ENCODE measurements around the gene WDR5.
A peak's percentile ranks its signal among the peaks of the same experiment; 100 is the strongest.

WDR5 gene

DNA sequence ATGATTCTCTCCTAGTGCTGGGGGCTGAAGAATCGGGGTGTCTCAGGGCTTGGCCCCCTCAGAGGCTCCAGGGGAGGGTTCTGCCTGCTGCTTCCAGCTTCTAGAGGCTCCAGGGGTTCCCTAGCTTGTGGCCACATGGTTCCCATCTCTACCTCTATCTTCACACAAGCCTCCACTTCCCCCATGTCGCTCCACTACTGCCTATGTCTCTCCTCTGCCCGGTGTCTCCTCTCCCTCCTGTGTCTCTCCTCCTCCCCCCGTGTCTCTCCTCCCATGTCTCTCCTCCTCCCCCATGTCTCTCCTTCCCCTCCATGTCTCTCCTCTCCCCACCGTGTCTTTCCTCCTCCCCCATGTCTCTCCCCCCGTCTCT is 40.7 kb downstream of the WDR5 start (continued):
- TF ChIP-seq GLIS2 (tag by site-specific recombination; IDR thresholded peaks at IDR 0.05) (peak; percentile 79), ZNF664 (tag by site-specific recombination; IDR thresholded peaks at IDR 0.05) (no peak), SP3 (tag by site-specific recombination; IDR thresholded peaks at IDR 0.05) (peak; percentile 20; the same call in 1 of the 2 replicates), ZSCAN5A (tag by site-specific recombination; IDR thresholded peaks at IDR 0.05) (no peak), ZNF302 (tag by site-specific recombination; IDR thresholded peaks at IDR 0.05; ENCODE audit: low read depth) (no peak), KLF10 (tag by site-specific recombination; IDR thresholded peaks at IDR 0.05) (no peak), ZNF610 (tag by site-specific recombination; IDR thresholded peaks at IDR 0.05; ENCODE audit: borderline replicate concordance) (no peak), ZNF776 (tag by site-specific recombination; IDR thresholded peaks at IDR 0.05; ENCODE audit: borderline replicate concordance) (no peak), ZSCAN16 (tag by site-specific recombination; IDR thresholded peaks at IDR 0.05) (no peak), ZBTB44 (tag by site-specific recombination; IDR thresholded peaks at IDR 0.05) (no peak), HOXD13 (CRISPR knock-in tag; IDR thresholded peaks at IDR 0.05; ENCODE audit: borderline replicate concordance) (no peak), REPIN1 (tag by site-specific recombination; IDR thresholded peaks at IDR 0.05; ENCODE audit: low read depth) (no peak), KLF9 (tag by site-specific recombination; IDR thresholded peaks at IDR 0.05; ENCODE audit: low read depth) (no peak), ZBTB1 (tag by site-specific recombination; IDR thresholded peaks at IDR 0.05) (no peak), ZBTB10 (tag by site-specific recombination; IDR thresholded peaks at IDR 0.05) (no peak), YY2 (tag by site-specific recombination; IDR thresholded peaks at IDR 0.05) (no peak), ZNF280C (tag by site-specific recombination; IDR thresholded peaks at IDR 0.05) (no peak), ZNF2 (tag by site-specific recombination; IDR thresholded peaks at IDR 0.05) (no peak), MZF1 (tag by site-specific recombination; IDR thresholded peaks at IDR 0.05; ENCODE audit: borderline replicate concordance) (no peak), ZNF404 (tag by site-specific recombination; IDR thresholded peaks at IDR 0.05) (no peak), KLF1 (tag by site-specific recombination; IDR thresholded peaks at IDR 0.05) (no peak), ZNF184 (tag by site-specific recombination; IDR thresholded peaks at IDR 0.05) (no peak), GLIS1 (tag by site-specific recombination; IDR thresholded peaks at IDR 0.05) (peak; percentile 97), HOXC10 (CRISPR knock-in tag; IDR thresholded peaks at IDR 0.05) (no peak), ZNF585B (tag by site-specific recombination; IDR thresholded peaks at IDR 0.05) (no peak), ZNF423 (tag by site-specific recombination; IDR thresholded peaks at IDR 0.05) (no peak), ZNF202 (tag by site-specific recombination; IDR thresholded peaks at IDR 0.05; ENCODE audit: borderline replicate concordance) (0 out of 2 replicates have a peak, but pooled peaks have one; percentile 58)
- TF ChIP-seq, protein P1, sequence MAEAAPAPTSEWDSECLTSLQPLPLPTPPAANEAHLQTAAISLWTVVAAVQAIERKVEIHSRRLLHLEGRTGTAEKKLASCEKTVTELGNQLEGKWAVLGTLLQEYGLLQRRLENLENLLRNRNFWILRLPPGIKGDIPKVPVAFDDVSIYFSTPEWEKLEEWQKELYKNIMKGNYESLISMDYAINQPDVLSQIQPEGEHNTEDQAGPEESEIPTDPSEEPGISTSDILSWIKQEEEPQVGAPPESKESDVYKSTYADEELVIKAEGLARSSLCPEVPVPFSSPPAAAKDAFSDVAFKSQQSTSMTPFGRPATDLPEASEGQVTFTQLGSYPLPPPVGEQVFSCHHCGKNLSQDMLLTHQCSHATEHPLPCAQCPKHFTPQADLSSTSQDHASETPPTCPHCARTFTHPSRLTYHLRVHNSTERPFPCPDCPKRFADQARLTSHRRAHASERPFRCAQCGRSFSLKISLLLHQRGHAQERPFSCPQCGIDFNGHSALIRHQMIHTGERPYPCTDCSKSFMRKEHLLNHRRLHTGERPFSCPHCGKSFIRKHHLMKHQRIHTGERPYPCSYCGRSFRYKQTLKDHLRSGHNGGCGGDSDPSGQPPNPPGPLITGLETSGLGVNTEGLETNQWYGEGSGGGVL (tag by site-specific recombination; IDR thresholded peaks at IDR 0.05), result peak; percentile 65
